Measurements from ENCODE around the gene MYL12A.

- TF ChIP-seq CTCF (conservative IDR thresholded peaks at IDR 0.05; ENCODE audit: low read depth in 2 of 2): no peak
- TF ChIP-seq EZH2 (IDR thresholded peaks at IDR 0.05; ENCODE audit: low read depth, unreplicated experiment): no peak
- TF ChIP-seq EZH2phosphoT487 (IDR thresholded peaks at IDR 0.05; ENCODE audit: unreplicated experiment): no peak
- TF ChIP-seq REST (IDR thresholded peaks at IDR 0.05; ENCODE audit: unreplicated experiment): no peak
Measured at GRCh38 chr18:3284501-3284900, 36.9 kb downstream of the MYL12A start.
